GM21737 (cell line): ENCODE results near the gene GSTO1.
"Not testable (repeated sequence)": the region's sequence is repeated elsewhere in the genome, so short reads cannot be mapped to it uniquely, and the experiment has no call there.

Experiments used
- ATAC-seq: cut with Tn5 transposase; IDR thresholded peaks from one replicate; pipeline ENCODE4 v1.9.1; 2021; ENCODE audit warnings: mild to moderate bottlenecking, moderate library complexity; ENCODE audit not compliant: unreplicated experiment

GSTO1 gene

DNA sequence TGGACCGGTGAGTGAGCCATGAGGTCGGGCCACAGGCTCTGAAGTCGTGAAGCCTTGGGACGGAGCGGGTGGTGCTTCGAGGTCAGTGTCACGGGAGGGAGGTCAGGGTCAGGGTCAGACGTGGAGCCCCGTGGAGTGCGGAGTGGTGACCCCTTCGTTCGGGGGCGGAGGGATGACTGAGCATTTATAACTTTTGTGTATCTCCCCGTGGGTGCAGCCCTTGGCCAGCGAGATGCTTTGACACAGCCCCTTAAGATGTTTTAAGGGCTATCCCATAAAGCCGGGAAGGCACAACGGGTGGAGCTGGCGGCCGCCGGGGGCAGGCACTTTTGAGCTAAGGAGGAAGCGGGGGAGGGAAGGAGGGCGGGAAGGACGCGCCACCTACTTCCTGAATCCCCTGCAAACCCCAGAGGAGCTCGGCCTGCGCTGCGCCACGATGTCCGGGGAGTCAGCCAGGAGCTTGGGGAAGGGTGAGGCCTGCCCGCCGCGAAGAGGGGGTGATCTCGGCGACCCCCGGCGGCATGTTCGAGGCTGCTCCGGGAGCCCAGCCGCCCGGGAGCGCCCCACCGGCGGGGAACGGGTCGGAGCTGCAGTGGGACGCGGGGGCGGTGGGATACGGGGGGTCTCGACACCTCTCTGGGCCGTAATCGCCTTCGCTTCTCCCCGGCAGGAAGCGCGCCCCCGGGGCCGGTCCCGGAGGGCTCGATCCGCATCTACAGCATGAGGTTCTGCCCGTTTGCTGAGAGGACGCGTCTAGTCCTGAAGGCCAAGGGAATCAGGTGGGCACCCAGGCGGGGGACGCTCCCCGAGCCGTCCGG lies at the start of gene GSTO1:
Gene GSTO1, plus strand, starts transcription at position 400 of the 818 bp plus-strand sequence. Its CDS starts 37 bp downstream, at position 437.
- peak; percentile 77 for ATAC-seq

DNA sequence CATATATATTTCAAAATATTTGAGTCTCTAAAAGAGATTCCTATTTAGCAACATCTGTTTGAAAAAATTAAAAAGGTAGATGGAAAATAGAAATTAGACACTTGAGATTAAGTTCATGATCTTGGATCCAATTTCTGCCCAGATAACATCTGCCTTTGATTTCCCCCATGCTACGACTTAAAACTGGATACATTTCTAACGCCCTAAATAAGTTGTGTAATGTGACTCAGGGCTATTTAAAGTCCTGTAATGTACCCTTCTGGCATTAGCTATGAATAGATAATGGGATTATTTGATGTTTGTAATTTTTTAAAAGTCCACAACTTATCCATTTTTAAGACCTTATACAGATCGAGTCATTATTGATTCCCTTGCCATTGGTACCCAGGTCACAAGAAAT lies 46.0 kb upstream of the GSTO1 start:
- ATAC-seq = no peak

DNA sequence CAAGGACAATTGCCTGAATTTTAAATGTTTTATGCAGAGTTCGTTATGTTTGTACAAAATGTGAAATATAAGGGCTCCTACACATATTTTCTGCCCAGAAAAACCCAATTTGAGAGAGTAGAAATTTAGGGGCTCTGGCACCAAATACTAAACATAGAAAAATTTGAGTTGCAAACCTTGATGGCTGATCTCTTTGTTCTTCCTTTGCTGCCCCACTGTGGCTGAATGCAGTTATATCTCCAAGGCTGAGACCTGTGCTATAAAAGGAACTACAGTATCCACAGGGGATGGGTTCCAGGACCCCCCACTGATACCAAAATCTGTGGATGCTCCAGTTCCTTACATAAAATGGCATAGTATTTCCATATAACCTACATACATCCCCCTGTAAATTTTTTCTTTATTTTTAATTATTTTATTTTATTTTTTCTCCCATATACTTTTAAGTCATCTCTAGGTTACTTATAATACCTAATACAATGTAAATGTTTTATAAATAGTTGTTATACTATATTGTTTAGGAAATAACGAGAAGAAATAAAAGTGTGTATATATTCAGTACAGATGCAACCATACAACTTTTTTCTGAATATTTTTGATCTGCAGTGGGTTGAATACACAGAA lies 45.0 kb upstream of the GSTO1 start:
- no peak for ATAC-seq

DNA sequence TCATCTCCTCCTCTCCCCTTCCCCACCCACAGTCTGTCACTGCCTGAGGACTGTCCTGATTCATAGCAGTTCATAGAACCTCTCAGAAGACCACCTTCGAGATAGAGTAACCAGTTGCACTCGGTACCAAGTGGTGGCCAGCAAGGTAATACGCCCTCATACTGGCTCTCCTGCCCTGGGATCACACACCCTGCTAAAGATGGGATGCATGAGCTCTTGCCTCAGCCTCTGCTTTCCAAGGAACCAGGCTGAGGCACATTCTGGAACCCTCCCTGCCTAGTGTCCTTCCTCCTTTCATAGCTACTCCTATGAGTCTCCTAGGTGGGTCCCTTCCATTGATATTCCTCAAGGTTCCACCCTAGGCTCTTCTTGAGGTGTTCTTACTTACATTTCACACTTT lies 38.1 kb upstream of the GSTO1 start:
- no peak for ATAC-seq

DNA sequence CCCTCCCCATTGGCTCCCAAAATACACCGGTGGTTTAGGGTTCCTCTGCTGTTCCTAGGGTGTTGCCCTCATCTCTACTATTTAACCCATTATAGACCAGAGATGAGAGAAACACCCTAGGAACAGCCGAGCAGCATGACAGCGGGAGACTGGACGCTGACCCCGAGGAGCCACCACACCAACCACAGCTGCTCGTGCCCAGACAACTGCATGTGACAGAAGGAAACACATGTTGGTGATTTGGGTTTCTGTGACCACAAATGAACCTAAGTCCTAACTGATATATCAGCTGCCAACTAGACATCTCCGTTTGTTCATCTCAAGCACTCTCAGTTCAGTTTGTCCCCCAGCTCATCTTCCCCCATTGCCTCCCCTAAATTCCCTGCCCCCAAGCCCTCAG lies 35.9 kb upstream of the GSTO1 start:
- ATAC-seq = no peak

DNA sequence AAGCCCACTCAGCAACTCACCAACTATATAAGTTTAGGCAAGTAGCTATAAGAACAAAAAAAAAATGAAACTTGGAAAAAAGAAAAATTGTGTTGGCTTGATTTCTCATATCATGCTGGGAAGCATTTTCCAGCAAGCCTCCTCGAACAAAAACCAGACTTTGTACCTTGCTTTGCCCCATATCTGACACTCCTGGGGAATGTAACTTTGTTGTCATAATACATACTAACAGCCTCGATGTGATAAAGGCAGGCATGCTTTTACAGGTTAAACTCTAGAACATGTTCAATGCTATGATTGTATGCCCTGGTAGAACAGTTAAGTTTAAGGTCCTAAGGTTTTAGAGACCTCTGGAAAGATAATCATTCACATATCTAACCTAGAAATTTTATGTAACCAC lies 34.2 kb upstream of the GSTO1 start:
- ATAC-seq = no peak

DNA sequence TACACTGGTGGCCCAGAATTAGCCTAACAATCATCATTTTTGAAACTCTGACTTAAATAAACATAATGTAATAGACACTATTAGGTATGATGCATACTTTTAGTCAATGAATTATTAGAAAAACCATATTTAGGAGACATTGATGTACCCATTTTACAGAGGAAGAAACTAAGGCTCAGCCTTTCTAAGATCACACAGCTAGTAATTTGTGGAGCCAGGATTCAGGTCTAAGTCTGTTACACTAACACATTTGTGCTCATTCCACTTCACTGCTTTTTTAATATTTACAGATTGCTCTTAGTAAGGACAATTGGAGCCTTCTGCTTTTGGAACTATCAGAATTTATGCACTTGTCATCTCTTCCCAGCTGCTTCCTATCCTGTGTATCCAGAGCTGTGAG lies 31.4 kb upstream of the GSTO1 start:
- ATAC-seq = no peak

DNA sequence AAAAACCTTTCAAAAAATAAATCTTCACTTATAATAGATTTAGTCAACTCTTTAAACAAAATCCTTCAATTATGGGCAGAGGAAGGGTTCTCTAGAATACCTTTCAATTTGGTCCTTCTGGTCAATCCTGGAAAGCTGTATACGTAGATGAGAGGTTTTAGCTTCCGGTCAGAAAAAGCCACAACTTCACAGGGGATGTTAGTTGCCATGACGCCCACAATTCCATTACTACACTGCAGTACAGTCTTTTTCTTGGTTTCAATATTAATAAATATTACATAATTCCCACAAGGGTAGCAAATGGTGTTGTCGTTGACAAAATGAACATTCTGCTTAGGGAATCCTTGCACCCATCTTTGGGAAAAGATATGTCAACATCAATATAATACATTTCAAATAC lies 24.2 kb upstream of the GSTO1 start:
- ATAC-seq = no peak

DNA sequence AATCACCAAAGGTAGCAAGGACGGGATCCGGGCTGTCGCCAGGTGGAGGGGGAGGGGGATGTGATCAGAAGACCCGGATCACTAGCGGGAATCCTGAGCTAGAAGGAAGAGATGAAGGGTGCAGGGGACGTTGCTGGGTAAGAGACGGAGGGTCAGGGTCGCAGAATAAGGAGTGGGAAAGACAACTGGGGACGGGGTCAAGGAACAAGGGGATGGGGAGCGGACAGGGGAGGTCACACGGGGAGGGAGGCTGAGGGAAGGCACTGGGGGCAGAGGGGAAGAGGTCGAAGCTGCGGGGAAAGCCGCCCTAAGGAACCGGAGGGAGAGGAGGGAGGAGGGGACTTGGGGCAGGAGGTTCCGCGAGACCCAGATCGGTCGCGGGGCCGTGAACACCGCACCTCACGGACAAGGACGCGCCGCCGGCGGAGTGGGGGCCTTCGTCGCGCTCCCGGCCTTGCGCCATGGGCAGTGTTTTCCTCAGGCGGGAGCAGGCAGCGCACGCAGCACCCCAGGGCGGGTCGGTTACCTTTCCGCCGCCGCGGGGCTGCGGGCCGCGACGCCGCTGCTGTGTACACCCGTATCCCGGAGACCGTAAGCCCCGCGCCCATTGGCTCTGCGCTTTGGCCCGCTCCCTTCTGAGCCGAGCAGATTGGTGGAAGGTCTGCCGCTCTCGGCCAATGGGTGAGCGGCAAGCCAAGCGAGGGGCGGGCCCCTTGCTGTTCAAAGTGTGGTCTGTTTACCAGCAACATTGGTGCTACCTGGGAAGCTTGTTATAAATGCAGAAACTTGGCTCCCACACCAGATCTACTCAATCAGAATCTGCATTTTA lies 22.7 kb upstream of the GSTO1 start, which contains the start of gene CFAP43:
Gene CFAP43, minus strand, starts transcription at position 581 of the 829 bp plus-strand sequence. Its CDS starts 118 bp downstream, at position 463.
- ATAC-seq = peak; percentile 100

DNA sequence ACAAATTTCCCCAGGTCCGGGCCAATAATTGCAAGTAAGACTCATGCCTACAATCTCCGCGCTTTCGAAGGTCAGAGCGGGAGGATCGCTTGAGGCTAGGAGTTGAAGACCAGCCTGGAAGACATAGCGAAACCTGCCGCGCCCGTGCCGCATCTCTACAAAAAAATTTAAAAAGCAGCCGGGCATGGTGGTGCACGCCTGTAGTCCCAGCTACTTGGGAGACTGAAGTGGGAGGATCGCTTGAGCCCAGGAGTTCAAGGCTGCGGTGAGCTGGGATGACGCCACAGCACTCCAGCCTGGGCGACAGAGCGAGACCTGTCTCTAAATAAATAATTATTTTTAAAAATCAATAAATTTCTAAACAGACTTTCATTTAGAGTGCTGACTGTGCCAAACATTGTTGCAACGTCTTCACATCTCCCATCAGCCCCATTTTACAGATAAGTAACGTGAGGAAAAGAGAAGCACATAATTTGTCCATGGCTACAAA lies 22.0 kb upstream of the GSTO1 start:
- ATAC-seq = peak; percentile 18

DNA sequence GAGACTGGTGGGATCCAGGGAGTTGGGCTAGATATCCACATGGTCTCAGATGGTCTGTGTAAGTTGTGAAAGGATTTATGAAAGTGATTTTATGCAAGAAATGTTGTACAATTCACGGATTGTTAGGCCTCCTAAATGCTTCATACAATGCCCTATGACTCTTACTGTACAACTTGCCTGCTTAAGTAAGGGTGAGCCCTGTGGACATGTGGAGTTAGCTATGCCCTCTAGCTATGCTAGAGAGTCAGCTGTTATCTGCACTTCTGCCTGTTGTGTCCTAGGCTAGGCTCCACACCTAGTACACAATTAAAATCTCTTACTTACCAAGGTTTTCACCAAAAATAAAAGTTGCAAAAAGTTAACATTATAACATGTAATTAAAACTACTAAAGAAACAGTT lies 20.9 kb upstream of the GSTO1 start:
- ATAC-seq = no peak

DNA sequence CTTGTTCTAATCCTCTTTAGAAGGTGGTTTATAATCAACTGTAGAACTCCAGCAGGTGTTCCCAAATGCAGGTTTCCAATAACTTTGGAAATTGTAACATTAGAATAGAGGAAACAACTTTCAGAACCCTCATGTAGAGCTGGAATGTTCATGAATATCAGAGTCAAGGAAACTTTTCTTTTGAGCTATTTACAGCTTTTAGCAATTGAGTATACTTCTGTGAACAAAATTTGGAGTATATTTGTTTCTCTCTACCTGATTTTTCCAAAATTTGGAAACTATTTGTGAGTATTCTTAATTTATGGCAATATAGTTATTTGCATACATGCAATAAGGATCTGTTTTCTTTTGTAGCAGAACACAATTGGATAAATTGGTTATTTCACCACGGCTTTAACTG lies 19.8 kb upstream of the GSTO1 start:
- ATAC-seq = no peak

DNA sequence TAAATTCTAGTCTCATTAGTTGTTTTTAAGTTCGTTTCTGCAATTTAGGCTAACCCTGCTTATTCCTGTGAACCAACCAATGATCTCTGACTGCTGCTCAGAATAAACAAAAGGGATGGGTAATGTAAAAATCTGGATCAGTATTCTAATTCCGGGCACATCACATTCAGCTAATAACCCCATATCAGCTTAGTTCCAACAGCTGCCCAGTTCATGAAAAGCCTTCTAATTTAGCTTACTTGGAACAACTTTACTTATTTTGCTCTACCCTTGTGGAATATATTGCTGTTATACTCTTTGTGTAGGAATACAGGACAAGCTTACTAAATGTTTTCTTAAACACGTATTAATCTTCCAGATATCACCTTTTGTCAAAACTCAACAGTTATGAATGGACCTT lies 18.9 kb upstream of the GSTO1 start:
- ATAC-seq = no peak

DNA sequence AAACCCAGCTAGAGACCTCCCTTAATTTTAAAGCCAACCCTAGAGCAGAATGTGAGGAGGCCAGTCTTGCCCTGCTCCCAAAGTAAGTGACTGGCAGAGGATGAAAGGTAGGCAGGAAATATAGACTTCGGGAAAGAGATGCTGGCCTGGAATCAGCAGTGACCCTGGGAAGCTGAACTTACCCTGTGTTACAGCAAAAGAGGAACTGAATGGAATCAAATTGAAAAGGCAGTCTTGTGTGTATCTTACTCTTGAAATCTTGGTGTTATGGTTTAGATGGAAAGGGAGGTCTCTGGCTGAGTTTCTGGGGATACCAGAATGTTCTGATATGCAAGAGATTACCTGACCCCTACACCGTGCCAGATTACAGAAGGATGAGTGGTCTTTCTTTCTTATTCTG lies 14.6 kb upstream of the GSTO1 start:
- ATAC-seq = no peak

DNA sequence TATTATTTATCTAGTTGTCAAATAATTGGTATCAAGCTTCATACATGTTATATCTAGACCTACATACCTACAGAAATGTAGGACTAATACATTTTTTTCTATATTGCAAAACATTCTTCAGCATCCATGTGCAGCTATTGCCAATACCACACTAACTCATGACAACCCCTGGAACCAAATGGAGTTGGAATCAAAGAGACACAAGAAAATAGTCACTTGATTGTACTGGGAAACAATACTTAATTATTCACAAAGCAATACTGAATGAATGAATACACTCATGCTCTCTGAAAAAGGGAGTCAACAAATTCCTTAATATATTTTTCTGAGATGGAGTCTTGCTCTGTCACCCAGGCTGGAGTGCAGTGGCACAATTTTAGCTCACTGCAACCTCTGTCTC lies 12.1 kb upstream of the GSTO1 start:
- no peak for ATAC-seq

DNA sequence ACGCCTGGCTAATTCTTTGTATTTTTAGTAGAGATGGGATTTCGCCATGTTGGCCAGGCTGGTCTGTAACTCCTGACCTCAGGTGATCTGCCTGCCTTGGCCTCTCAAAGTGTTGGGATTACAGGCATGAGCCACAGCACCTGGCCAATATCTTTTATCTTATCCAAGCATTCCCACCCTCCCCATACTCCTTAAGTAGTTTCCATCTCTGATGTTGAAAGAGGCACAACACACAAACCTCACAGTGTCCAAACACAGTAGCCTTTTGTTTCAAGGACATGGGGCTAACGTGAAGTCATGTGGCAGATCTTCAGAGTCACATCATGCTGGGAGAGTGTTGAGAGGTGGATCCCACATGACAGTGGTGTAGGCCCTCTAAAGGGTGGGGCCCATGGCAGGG lies 11.7 kb upstream of the GSTO1 start:
- ATAC-seq = not testable (repeated sequence)

DNA sequence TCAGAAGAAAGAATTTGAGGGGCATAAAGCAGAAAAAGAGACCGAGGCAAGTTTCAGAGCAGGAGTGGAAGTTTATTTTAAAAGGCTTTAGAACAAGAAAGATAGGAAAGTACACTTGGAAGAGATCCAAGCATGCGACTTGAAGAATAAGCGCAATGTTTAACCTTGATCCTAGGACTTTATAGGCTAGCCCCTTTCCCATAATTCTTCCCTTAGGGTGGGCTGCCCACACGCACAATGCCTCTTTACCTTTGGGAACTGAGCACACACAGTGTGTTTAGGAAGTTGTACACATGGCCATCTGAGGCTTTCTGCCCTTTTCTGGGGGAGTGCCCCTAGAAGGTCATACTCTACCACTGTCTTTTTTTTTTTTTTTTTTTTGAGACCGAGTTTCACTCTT lies 11.2 kb upstream of the GSTO1 start:
- ATAC-seq = no peak

DNA sequence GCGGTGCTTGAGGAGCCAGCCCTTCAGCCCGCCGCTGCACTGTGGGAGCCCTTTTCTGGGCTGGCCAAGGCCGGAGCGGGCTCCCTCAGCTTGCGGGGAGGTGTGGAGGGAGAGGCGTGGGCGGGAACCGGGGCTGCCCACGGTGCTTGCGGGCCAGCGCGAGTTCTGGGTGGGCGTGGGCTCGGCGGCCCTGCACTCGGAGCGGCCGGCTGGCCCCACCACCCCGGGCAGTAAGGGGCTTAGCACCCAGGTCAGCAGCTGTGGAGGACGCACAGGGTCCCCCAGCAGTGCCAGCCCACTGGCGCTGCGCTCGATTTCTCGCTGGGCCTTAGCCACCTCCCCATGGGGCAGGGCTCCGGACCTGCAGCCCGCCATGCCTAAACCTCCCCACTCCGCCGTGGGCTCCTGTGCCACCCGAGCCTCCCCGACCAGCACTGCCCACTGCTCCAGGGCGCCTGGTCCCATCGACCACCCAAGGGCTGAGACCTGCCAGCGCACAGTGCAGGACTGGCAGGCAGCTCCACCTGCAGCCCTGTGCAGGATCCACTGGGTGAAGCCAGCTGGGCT lies 9.5 kb upstream of the GSTO1 start:
- no peak for ATAC-seq

DNA sequence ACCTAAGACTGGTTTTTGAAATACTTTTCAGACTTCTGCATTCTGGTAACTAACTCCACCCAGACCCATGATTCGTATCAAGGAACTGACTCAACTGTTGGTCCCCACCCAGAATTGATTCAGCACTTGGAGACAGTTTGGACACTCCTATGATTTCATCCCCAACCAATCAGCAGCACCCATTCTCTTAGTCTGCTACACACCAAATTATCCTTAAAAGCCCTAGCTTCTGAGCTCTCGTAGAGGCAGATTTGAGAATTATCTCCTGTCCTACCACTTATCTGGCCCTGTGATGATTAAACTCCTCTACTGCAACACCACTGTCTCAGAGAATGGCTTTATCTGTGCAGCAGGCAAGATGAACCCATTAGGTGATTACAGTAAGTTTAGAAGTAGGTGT lies 7.7 kb upstream of the GSTO1 start:
- ATAC-seq = no peak

DNA sequence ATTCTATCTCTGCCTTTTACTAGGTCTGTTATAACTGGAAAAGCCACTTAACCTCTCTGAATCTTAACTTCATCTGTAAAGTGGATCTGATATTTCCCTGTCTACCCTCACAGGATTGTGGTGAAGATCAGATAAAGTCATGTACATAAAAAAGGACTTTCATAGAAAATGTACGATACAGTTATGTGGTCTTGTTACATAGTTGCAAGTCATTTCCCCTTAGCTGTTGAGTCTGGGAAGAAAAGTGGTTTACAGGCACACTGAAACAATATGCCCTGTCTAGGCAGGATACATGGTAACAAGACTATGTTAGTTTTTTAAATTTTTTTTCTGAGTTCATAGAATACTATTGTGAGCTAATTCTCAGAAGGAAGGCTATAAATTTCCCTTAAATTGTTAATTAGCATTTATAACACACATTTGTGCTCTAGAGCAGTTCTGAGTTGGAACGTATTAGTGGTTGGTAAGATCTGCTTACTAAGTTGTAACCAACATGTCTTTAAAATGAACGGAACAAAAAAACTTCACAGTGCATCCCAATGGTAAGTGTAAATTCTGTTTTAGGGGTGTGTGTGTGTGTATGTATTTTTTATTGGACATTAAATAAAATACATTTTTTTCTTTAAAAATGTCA lies 7.1 kb upstream of the GSTO1 start:
- ATAC-seq = no peak

DNA sequence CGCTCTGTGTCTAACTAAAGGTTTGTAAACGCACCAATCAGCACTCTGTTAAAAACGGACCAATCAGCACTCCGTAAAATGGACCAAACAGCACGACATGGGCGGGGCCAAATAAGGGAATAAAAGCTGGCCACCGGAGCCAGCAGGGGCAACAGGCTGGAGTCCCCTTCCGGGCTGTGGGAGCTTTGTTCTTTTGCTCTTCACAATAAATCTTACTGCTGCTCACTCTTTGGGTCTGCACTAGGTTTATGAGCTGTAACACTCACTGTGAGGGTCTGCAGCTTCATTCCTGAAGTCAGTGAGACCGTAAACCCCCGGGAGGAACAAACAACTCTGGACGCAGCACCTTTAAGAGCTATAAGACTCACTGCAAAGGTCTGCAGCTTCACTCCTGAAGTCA lies 5.8 kb upstream of the GSTO1 start:
- not testable (repeated sequence) for ATAC-seq
